ENCODE data around the gene BLVRB. TPM values are rescaled to one million over a fixed set of nuclear protein-coding genes. Genes with fewer than 3 reads are reported as not detected.
A peak's percentile ranks its signal among the peaks of the same experiment; 100 is the strongest.

BLVRB gene
- total and polyA plus RNA-seq, 4 donors, result 135 to 413 (median 260) TPM

- peaks cover 0 to 17% (median 2%) of the 10 kb centered on the region in 5 donors for H3K4me1 ChIP-seq (ENCODE audit: control insufficient read depth in 5 of 5, insufficient read depth in 5 of 5, low read length in 5 of 5)
- peak within 1 kb of the TSS; percentile 98 to 100 for H3K27ac ChIP-seq (ENCODE audit: low read depth in 1 of 2, low read length in 1 of 2)
- ATAC-seq (ENCODE audit: insufficient read depth, low FRiP score), result peak; percentile 93
- H3K9ac ChIP-seq (ENCODE audit: insufficient read depth in 1 of 2, low read length in 2 of 2), result peak within 1 kb of the TSS; percentile 87 to 91
- TF ChIP-seq CTCF (IDR thresholded peaks at IDR 0.05; ENCODE audit: control extremely low read depth, extremely low read depth), result peak; percentile 5
- 1% methylated on average over 60 to 75 of the region's 75 CpGs for WGBS, 2 donors
- DNase-seq, result peak; percentile 100
- H3K27me3 ChIP-seq (ENCODE audit: control insufficient read depth in 3 of 3, insufficient read depth in 3 of 3, low read length in 2 of 3), result no peaks in the 10 kb centered on the region
- peaks cover 5 to 11% (median 9%) of the 10 kb centered on the region in 4 donors for H3K36me3 ChIP-seq (ENCODE audit: control insufficient read depth in 4 of 4, insufficient read depth in 4 of 4, low read length in 4 of 4)
- H3K9me3 ChIP-seq (ENCODE audit: control insufficient read depth in 4 of 4, insufficient read depth in 3 of 4, low read length in 3 of 4), result no peaks in the 10 kb centered on the region
- H3K4me3 ChIP-seq, result peak within 1 kb of the TSS; percentile 66
These were observed 39.9 kb downstream of the BLVRB start, which contains the start of gene SERTAD1 for GRCh38 chr19:40425450-40426287. Gene SERTAD1 (minus strand): TSS chr19:40425992. CDS start chr19:40423546, 2,446 bp downstream.

GRCh38 chr19:40424637-40425449, 40.7 kb downstream of the BLVRB start:
- Histone ChIP-seq H3K4me1 (ENCODE audit: control insufficient read depth in 5 of 5, insufficient read depth in 5 of 5, low read length in 5 of 5) (peaks cover 0 to 17% (median 2%) of the 10 kb centered on the region in 5 donors), H3K27ac (ENCODE audit: low read depth in 1 of 2, low read length in 1 of 2) (peak overlapping the region; percentile 98 to 100), H3K27me3 (ENCODE audit: control insufficient read depth in 3 of 3, insufficient read depth in 3 of 3, low read length in 2 of 3) (no peaks in the 10 kb centered on the region), H3K9me3 (ENCODE audit: control insufficient read depth in 4 of 4, insufficient read depth in 3 of 4, low read length in 3 of 4) (no peaks in the 10 kb centered on the region), H3K4me3 (peak overlapping the region; percentile 66), H3K36me3 (ENCODE audit: control insufficient read depth in 4 of 4, insufficient read depth in 4 of 4, low read length in 4 of 4) (peaks cover 5 to 11% (median 9%) of the 10 kb centered on the region in 4 donors), H3K9ac (ENCODE audit: insufficient read depth in 1 of 2, low read length in 2 of 2) (peak overlapping the region; percentile 87 to 91)
- WGBS, 2 donors, result 1 to 3% methylated on average over 22 to 28 of the region's 28 CpGs
- DNase-seq, result peak in 2 of 3 donors; percentile 41 to 68
- ATAC-seq (ENCODE audit: insufficient read depth, low FRiP score), result no peak
- TF ChIP-seq CTCF (IDR thresholded peaks at IDR 0.05; ENCODE audit: control extremely low read depth, extremely low read depth), result no peak

- peaks cover 0 to 17% (median 2%) of the 10 kb centered on the region in 5 donors for H3K4me1 ChIP-seq (ENCODE audit: control insufficient read depth in 5 of 5, insufficient read depth in 5 of 5, low read length in 5 of 5)
- no peak for DNase-seq
- peak overlapping the region in 1 of 2 donors; percentile 53 for H3K9ac ChIP-seq (ENCODE audit: insufficient read depth in 1 of 2, low read length in 2 of 2)
- H3K36me3 ChIP-seq (ENCODE audit: control insufficient read depth in 4 of 4, insufficient read depth in 4 of 4, low read length in 4 of 4), result peaks cover 5 to 11% (median 9%) of the 10 kb centered on the region in 4 donors
- no peaks in the 10 kb centered on the region for H3K9me3 ChIP-seq (ENCODE audit: control insufficient read depth in 4 of 4, insufficient read depth in 3 of 4, low read length in 3 of 4)
- H3K27ac ChIP-seq (ENCODE audit: low read depth in 1 of 2, low read length in 1 of 2), result peak overlapping the region in 1 of 2 donors; percentile 56
- no peaks in the 10 kb centered on the region for H3K27me3 ChIP-seq (ENCODE audit: control insufficient read depth in 3 of 3, insufficient read depth in 3 of 3, low read length in 2 of 3)
- H3K4me3 ChIP-seq, result peak overlapping the region; percentile 30
- WGBS, 2 donors, result 90 to 93% methylated on average over 6 of the region's 6 CpGs
- no peak for TF ChIP-seq CTCF (IDR thresholded peaks at IDR 0.05; ENCODE audit: control extremely low read depth, extremely low read depth)
- no peak for ATAC-seq (ENCODE audit: insufficient read depth, low FRiP score)
These were observed 41.6 kb downstream of the BLVRB start for GRCh38 chr19:40423938-40424337.
